Limb (tissue), 2 donors: ENCODE data around the gene KATNB1.

Experiments
- DNase-seq, 2 donors: peaks; one replicate each; pipeline ENCODE4 v3.0.0-alpha.2; 2016; ENCODE audit errors: extremely low spot score in 2 of 2

The KATNB1 gene

DNA sequence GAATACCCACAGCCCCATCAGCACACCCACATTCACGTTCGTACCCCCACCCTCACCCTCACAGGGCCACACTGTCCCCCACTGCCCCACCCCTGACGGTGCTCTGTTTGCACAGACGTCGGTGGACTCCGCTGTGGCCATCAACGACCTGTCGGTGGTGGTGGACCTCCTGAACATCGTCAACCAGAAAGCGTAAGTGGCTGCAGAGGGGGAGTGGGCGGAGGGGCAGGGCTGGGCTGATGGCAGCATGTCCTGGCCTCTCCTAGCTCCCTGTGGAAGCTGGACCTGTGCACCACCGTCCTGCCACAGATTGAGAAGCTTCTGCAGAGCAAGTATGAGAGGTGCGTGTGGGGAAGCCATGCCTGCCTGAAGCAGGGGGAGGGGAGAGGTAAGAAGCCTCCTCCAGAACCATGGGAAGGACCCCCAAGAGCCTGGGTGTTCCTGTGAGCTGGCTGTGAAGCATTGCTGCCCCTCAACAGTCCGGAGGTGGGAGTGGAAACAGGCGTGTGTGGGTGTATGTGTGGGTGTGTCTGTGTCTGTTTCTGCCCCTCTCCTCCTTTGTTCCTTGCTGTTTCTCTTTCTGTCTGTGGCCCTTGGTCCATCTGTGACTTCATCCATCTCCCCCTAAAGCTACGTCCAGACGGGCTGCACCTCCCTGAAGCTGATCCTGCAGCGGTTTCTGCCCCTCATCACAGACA lies 20.3 kb downstream of the KATNB1 start:
- DNase-seq = peak in 1 of 2 donors; percentile 24

- DNase-seq = peak in 1 of 2 donors; percentile 33
These were observed 21.1 kb downstream of the KATNB1 start for GRCh38 chr16:57756424-57757325.

DNA sequence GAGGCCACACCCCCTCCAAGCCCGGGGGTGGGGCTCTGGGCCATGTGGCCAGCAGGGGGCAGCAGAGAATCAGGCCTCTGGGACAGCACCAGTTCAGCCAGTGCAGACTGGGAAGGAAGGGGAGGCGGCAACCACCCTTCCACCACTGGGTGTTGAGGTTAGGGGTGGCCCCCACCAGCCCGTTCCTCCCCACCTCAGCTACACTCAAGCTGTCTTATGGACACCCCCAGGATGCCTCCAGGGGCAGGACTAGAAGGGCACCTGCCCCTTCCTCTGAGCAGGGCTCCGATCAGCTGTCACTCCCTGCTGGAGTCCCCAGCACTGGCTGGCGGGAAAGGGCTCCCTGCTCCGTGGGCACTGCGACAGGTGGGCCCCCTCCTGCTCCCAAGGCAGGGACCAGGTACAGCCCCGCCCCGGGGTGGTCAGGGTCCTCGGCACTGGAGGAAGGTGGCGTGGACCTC lies 21.8 kb downstream of the KATNB1 start:
- DNase-seq = peak; percentile 55 to 87

DNA sequence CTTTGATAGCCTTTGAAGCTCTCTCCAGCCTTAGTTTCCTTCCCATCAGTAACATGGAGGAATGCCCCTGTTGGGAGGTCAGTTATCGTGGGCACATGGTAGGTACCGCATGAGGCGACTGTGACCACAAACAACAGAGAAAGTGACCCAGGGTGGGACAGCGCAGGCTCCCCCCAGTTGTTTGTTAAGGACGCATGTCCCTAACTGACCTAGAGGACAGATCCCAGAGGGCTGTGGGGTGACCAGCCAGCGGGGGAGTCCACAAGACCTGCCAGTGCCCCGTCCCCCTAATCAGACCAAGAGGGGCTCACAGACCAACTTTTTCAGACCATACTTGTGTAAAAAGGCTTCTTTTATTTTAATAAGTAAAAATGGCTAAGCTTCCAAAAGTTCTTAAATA lies 22.3 kb downstream of the KATNB1 start:
- DNase-seq = no peak

- no peak for DNase-seq
These were observed 23.0 kb downstream of the KATNB1 start for GRCh38 chr16:57758331-57759117.

GRCh38 chr16:57759131-57759530 lies 23.6 kb downstream of the KATNB1 start:
- no peak for DNase-seq

DNA sequence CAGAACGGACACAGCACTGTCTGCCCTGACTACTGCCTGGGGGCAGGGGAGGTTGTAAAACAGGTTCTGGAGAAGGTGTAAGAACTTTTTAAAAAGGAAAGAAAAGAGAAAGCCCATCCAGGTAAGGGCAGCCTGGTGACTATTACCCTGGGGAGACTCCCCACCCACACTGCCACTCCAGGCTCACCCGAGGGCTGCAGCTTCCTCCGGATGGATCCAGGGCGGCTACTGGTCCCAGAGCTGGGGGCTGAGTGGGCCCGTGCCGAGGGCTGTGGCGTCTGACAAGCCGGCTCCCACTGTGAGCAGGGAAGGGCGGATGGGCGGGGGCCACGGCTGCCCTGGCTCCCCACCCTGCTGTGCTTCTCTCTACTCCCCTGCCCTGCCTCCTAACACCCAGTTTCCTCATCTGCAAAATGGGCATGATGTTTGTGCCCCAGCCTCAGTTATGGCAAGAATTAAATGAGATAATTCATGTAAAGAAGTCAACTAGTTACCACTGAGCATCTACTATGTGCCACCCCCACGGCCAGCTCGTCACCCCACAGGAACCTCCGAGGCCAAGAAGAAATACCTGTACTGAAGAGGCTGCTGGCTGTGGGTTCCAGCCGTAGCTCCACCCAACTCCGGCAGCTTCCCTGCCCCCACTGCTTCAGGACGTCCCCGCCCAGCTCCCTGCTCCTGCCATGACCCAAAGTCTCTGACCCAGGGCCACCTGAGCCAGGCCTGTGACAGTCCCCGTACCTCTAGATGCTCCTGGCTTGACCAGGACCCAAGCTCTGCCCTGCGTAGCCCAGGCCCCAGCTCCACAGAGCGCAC lies 24.2 kb downstream of the KATNB1 start:
- no peak for DNase-seq

- no peak for DNase-seq
These were observed 25.0 kb downstream of the KATNB1 start for GRCh38 chr16:57760357-57761160.

GRCh38 chr16:57761301-57761700 lies 25.7 kb downstream of the KATNB1 start:
- no peak for DNase-seq

- DNase-seq = no peak
These were observed 26.4 kb downstream of the KATNB1 start for GRCh38 chr16:57761957-57762356.

- DNase-seq = no peak
These were observed 26.9 kb downstream of the KATNB1 start for GRCh38 chr16:57762365-57763040.

DNA sequence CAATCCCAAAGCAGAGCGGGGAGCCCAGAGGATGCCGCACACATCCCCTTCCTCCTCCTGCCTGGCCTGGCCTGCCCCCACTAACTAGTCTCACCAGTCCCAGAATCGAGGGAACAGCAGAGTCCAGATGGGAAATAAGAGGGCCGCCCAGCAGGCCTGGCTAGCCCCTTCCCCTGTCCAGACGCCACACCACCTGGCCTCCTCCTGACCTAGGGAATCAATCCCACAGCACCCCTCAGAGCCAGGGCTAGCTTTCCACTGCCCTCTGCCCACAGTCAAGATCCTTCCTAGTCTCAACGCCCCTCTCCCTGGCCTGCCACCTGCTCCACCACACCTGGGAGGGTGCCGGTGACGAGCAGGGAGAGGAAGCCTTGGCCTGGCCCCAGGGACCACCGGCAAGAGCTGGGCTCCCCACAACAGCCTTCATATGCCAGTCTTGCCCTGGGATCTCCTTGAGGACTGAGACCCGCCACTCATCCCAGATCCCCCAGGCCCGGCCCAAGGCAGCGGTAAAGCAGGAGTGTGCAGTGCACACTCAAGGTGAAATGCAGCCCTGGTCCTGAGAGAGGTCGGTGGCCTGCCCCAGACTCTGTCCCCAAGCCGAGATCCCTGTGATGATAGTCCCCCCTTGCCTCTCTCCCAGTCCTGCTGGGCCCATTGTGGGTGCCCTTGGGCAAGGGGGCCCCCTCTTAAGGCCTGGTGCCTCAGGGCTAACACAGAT lies 27.9 kb downstream of the KATNB1 start:
- DNase-seq = no peak

- no peak for DNase-seq
These were observed 28.4 kb downstream of the KATNB1 start for GRCh38 chr16:57764006-57764340.

DNA sequence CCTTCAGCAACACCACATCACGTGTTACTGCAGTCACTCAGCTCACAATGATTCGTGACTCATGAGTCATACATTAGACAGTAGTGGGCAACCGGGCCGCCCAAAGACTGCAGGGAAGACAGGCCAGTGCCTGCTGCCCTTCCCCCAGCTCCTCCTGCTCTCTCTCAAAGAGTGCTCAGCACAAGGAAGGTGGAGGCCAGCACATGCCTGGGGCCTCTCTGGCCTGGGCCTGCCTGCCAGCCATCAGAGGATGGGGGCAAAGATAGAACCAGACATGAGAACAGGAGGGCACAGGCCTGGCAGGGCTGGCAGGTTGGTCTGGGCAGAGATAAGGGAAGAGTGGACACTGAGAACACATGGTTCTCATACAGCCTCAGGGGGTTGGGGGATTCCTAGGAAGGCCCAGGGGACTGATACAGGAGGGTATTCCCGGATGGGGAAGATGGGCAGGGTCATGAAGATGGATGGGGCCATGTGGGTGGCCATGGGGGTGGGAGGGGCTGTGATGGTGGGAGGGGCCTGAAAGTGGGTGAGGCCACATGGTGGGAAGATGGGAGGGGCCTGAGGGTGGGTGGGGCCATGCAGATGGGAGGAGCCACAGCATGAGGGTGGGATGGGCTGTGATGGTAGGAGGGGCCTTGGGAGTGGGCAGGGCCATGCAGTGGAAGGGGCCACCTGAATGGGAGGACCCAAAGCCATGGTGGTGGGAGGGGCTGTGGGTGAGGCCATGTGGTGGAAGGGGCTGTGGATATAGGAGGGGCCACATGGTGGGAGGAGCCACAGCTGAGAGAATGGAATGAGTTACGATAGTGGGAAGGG lies 29.0 kb downstream of the KATNB1 start:
- no peak for DNase-seq

- no peak for DNase-seq
These were observed 29.7 kb downstream of the KATNB1 start for GRCh38 chr16:57765160-57765728.

GRCh38 chr16:57766714-57767348 lies 31.3 kb downstream of the KATNB1 start:
- no peak for DNase-seq

- DNase-seq = no peak
These were observed 34.1 kb downstream of the KATNB1 start for GRCh38 chr16:57769541-57770145.
